PC-9 (cell line): Measurements from ENCODE around the gene PIK3R3.

Experiments used
- CTCF ChIP-seq: fragments of 200-600 bp; sonication (generic); conservative IDR thresholded peaks from 2 replicates; pipeline ENCODE4 v1.6.1; 2017; ENCODE audit warnings: mixed run types, antibody characterized with exemption, mild to moderate bottlenecking, moderate library complexity
- EZH2 ChIP-seq: fragments of 200-600 bp; sonication (generic); IDR thresholded peaks from 2 replicates; pipeline ENCODE4 v1.8.0; 2017; ENCODE audit warnings: antibody characterized with exemption, low read depth

- TF ChIP-seq CTCF (no peak), EZH2 (no peak)
Observed at GRCh38 chr1:46118856-46119255, 13.6 kb downstream of the PIK3R3 start.
